Gastroesophageal sphincter (tissue), 3 donors: ENCODE results near the gene GOLGA5.

Source experiments
- POLR2AphosphoS5 ChIP-seq: sonication (generic); formaldehyde crosslinking; IDR thresholded peaks from one replicate; pipeline ENCODE4 v1.6.1; 2017; ENCODE audit warnings: antibody characterized with exemption
- TF ChIP-seq, protein P1 (sequence below), 4 experiments: fragments of 200-600 bp in 2 of 4; fragments of 450-650 bp in 2 of 4; sonication (generic) in 1 of 4; IDR thresholded peaks; one replicate each; pipeline ENCODE4 v1.5.1; 2017 to 2019; ENCODE audit warnings: antibody characterized with exemption in 4 of 4, mild to moderate bottlenecking in 2 of 4, moderate library complexity in 2 of 4

- TF ChIP-seq, protein P1, sequence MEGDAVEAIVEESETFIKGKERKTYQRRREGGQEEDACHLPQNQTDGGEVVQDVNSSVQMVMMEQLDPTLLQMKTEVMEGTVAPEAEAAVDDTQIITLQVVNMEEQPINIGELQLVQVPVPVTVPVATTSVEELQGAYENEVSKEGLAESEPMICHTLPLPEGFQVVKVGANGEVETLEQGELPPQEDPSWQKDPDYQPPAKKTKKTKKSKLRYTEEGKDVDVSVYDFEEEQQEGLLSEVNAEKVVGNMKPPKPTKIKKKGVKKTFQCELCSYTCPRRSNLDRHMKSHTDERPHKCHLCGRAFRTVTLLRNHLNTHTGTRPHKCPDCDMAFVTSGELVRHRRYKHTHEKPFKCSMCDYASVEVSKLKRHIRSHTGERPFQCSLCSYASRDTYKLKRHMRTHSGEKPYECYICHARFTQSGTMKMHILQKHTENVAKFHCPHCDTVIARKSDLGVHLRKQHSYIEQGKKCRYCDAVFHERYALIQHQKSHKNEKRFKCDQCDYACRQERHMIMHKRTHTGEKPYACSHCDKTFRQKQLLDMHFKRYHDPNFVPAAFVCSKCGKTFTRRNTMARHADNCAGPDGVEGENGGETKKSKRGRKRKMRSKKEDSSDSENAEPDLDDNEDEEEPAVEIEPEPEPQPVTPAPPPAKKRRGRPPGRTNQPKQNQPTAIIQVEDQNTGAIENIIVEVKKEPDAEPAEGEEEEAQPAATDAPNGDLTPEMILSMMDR (IDR thresholded peaks at IDR 0.05), result no peak
- TF ChIP-seq POLR2AphosphoS5, result no peak
Measured at GRCh38 chr14:92880351-92880750, 86.2 kb downstream of the GOLGA5 start.
